Measurements from ENCODE around the gene CUX1. TPM values are rescaled to one million over a fixed set of nuclear protein-coding genes. Genes with fewer than 3 reads are reported as not detected.

Gene CUX1
- total RNA-seq, 4 donors from 2014 or later, result 58.2 to 295 (median 76.9) TPM

DNA sequence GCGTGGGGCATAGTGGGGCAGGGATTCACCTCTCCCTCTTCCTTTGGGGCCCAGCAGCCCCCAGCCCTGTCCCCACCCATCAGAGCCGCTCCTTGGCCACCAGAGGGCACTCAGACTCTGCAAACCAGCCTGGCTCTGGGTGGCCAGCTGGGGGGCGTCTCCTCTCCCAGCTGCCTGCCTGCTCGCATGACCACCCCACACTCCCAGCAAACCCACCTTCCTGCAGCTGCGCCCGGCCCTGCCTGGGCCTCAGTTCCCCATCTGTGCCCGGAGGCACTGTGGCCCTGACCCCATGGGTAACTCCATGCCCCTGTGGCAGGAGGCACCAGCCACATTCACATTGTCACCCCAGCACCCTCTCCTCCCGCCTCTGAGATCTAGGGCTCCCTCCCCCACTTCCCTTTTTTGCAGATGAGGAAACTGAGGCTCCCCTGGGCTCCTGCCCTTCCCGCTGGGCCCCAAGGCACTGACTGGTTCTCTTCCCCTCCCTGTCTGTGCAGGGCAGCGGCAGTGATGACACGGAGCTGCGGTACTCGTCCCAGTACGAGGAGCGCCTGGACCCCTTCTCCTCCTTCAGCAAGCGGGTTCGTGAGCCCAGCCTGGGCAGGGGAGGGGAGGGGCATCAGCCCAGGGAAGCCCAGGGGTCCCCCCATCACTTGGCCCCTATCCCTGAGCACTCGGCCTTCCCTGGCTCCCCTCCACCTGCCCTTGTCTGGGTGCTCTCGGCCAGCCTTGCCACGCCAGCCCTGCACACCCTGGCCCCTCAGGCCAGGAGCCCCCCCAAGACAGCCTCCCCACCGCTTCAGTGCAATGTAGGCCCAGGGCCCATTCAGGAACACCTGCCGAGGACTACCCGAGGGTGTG, 462.3 kb downstream of the CUX1 start:
- DNase-seq, result peak; percentile 45 to 47
- Histone ChIP-seq H3K27me3 (no peaks in the 10 kb centered on the region), H3K36me3 (no peaks in the 10 kb centered on the region), H3K9me3 (no peaks in the 10 kb centered on the region), H3K27ac (no peak overlapping the region), H3K4me1 (no peaks in the 10 kb centered on the region), H3K4me3 (no peak overlapping the region)
- no peak for TF ChIP-seq POLR2A (IDR thresholded peaks at IDR 0.05)
- peak; percentile 77 to 86 (median 82) for TF ChIP-seq CTCF (IDR thresholded peaks at IDR 0.05)
- intact Hi-C loops (cut with DNase I; ENCODE audit: low total_unique reads), result loop anchor here (2.0 kb wide), 1 partner anchor 111 kb away; no protein-coding TSS in a partner anchor

DNA sequence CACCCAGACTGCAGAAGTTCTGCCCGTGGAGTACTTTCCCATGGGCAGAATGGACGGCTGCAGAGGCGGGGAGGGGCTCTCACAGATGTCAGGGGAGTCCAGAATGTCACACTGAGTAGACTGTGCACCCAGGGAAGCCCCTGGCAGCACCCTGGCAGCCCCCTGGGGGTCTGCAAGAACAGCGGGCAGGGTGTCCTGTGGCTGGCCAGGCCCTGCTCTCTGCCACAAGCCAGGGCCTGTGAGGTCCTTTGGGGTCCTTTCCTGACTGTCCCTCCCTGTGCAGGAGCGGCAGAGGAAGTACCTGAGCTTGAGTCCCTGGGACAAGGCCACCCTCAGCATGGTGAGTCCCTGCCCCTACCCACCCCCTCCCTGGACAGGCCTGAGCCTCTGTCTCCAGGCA, 463.1 kb downstream of the CUX1 start:
- TF ChIP-seq CTCF (IDR thresholded peaks at IDR 0.05) (no peak), POLR2A (IDR thresholded peaks at IDR 0.05) (no peak)
- no peaks in the 10 kb centered on the region for H3K36me3 ChIP-seq
- no peaks in the 10 kb centered on the region for H3K27me3 ChIP-seq
- H3K9me3 ChIP-seq, result no peaks in the 10 kb centered on the region
- no peak for DNase-seq
- no peak overlapping the region for H3K27ac ChIP-seq
- peaks cover 0 to 1% of the 10 kb centered on the region in 2 donors for H3K4me1 ChIP-seq
- H3K4me3 ChIP-seq, result no peak overlapping the region
- intact Hi-C loops (cut with DNase I; ENCODE audit: low total_unique reads), result loop anchor here (2.0 kb wide), 1 partner anchor 110 kb away; no protein-coding TSS in a partner anchor

DNA sequence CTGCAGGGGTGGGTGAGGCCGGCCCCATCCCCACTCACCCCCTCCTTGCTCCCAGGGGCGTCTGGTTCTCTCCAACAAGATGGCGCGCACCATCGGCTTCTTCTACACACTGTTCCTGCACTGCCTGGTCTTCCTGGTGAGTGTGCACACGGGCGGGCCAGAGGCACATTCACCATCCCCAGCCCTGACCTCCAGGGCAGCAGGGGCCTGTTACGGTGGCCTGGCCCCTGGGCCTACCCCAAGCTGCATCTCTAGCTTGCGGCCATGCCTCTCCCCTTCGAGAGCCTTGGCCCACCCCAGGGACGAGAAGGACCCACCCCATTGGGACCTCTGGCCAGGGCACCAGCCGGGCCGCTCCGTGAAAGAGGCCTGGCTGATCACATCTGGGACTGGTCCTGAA, 464.4 kb downstream of the CUX1 start:
- Histone ChIP-seq H3K4me3 (no peak overlapping the region), H3K36me3 (no peaks in the 10 kb centered on the region), H3K4me1 (peaks cover 0 to 7% of the 10 kb centered on the region in 2 donors), H3K27ac (no peak overlapping the region), H3K27me3 (no peaks in the 10 kb centered on the region), H3K9me3 (no peaks in the 10 kb centered on the region)
- no peak for TF ChIP-seq POLR2A (IDR thresholded peaks at IDR 0.05)
- TF ChIP-seq CTCF (IDR thresholded peaks at IDR 0.05), result no peak
- intact Hi-C loops (cut with DNase I; ENCODE audit: low total_unique reads), result loop anchor here (2.0 kb wide), 1 partner anchor 109 kb away; no protein-coding TSS in a partner anchor
- no peak for DNase-seq

DNA sequence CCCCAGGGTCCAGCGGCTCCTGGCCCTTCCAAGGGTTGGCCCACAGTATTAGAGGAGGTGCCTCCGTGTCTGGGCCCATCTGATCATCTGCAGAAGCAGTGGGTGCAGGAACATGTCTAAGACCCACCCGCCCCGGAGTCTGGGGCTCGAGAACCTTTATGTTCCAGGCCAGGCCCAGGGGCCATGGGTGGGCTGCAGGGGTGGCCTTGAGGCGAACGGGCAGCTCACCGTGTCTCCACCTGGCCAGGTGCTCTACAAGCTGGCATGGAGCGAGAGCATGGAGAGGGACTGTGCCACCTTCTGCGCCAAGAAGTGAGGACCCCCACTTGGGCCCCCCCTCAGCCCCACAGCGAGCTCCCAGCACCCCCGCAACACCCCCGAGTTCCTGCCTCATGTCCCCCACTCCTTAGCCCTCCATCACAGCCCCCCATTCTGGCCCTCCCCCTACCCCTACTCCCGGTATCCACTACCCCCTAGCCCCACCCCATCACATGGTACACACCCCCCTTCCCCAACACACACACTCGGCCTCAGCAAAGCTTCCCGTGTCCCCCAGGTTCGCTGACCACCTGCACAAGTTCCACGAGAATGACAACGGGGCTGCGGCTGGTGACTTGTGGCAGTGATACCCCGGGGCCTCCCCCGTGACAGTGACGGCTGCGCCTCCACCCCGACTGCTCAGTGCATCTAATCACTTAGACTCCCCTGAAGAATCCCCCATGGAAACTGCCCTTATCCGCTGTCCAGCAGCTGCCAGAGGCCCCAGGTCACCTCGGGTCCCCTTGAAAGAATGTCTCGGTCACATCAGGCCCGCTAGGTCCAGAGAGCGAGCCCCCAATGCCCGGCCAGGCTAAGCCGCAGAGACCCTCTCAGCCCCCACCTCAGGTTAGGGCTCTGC, 465.3 kb downstream of the CUX1 start:
- Histone ChIP-seq H3K4me3 (no peak overlapping the region), H3K27ac (no peak overlapping the region), H3K4me1 (peaks cover 0 to 7% of the 10 kb centered on the region in 2 donors), H3K36me3 (no peaks in the 10 kb centered on the region), H3K27me3 (no peaks in the 10 kb centered on the region), H3K9me3 (no peaks in the 10 kb centered on the region)
- DNase-seq, result no peak
- intact Hi-C loops (cut with DNase I; ENCODE audit: low total_unique reads), result no loop called here
- no peak for TF ChIP-seq CTCF (IDR thresholded peaks at IDR 0.05)
- no peak for TF ChIP-seq POLR2A (IDR thresholded peaks at IDR 0.05)

Measured in uterus (tissue), 4 donors.